ENCODE data around the gene ABHD2. TPM values are rescaled to one million over a fixed set of nuclear protein-coding genes. Genes with fewer than 3 reads are reported as not detected.

Gene ABHD2
- total RNA-seq, 2 experiments from 2014 or later: 16.1 to 22.8 TPM

- intact Hi-C loops (cut with micrococcal nuclease; ENCODE audit: unreplicated experiment): no loop called here
- no TSS peak for BruUV-seq (replicated peaks)
- no peaks in the 10 kb centered on the region for H3K4me1 ChIP-seq (ENCODE audit: insufficient read depth, low read length, poor library complexity, severe bottlenecking)
- no peaks in the 10 kb centered on the region for H4K20me1 ChIP-seq (ENCODE audit: insufficient read depth, low read length)
- DNase-seq (ENCODE audit: low spot score): no peak
- no peak for TF ChIP-seq CTCF (conservative IDR thresholded peaks at IDR 0.05; ENCODE audit: low read length)
- TF ChIP-seq EZH2phosphoT487 (IDR thresholded peaks at IDR 0.05; ENCODE audit: borderline replicate concordance, low read depth, low read length): no peak
- no peaks in the 10 kb centered on the region for H3K9me3 ChIP-seq (ENCODE audit: low read length)
- no peak overlapping the region for H2AFZ ChIP-seq (ENCODE audit: low read length)
- peaks cover 8% of the 10 kb centered on the region; the same call in 1 of the 2 replicates for H3K36me3 ChIP-seq (ENCODE audit: insufficient read depth, low read length)
- H3K4me3 ChIP-seq (ENCODE audit: low read depth, low read length, poor library complexity, severe bottlenecking): no peak overlapping the region
- H3K9me2 ChIP-seq (ENCODE audit: insufficient read depth, low read length): no peaks in the 10 kb centered on the region
- no peak overlapping the region for H3K27ac ChIP-seq (ENCODE audit: low read depth, low read length, poor library complexity, severe bottlenecking)
- ChIA-PET CTCF (ENCODE audit: unreplicated experiment) (interaction anchor here (1.3 kb wide), 1 partner anchor 38 kb away, joined by 5 read pairs; no protein-coding TSS in a partner anchor), POLR2A (interaction anchor here (0.7 to 1.4 kb wide), 5 partner anchors 9 to 54 kb away, joined by 3 to 5 read pairs (median 3); no protein-coding TSS in a partner anchor)
- no peaks in the 10 kb centered on the region for H3K79me2 ChIP-seq (ENCODE audit: insufficient read depth, low read depth, low read length)
- H3K4me2 ChIP-seq (ENCODE audit: low read length): no peak overlapping the region
These were observed 62.0 kb downstream of the ABHD2 start for GRCh38 chr15:89150287-89150686.

GRCh38 chr15:89150762-89151664, 62.8 kb downstream of the ABHD2 start:
- Histone ChIP-seq H4K20me1 (ENCODE audit: insufficient read depth, low read length) (no peaks in the 10 kb centered on the region), H3K4me1 (ENCODE audit: insufficient read depth, low read length, poor library complexity, severe bottlenecking) (no peaks in the 10 kb centered on the region), H3K79me2 (ENCODE audit: insufficient read depth, low read depth, low read length) (no peaks in the 10 kb centered on the region), H3K4me3 (ENCODE audit: low read depth, low read length, poor library complexity, severe bottlenecking) (no peak overlapping the region), H3K36me3 (ENCODE audit: insufficient read depth, low read length) (peaks cover 13% of the 10 kb centered on the region; the same call in 1 of the 2 replicates), H3K9me2 (ENCODE audit: insufficient read depth, low read length) (no peaks in the 10 kb centered on the region), H3K9me3 (ENCODE audit: low read length) (no peaks in the 10 kb centered on the region), H3K4me2 (ENCODE audit: low read length) (no peak overlapping the region), H3K27ac (ENCODE audit: low read depth, low read length, poor library complexity, severe bottlenecking) (no peak overlapping the region), H2AFZ (ENCODE audit: low read length) (no peak overlapping the region)
- BruUV-seq (replicated peaks): no TSS peak
- POLR2A ChIA-PET: interaction anchor here (0.6 to 1.4 kb wide), 7 partner anchors 8 to 1886 kb away, joined by 3 to 5 read pairs (median 3); no protein-coding TSS in a partner anchor
- no peak for TF ChIP-seq CTCF (conservative IDR thresholded peaks at IDR 0.05; ENCODE audit: low read length)
- no peak for TF ChIP-seq EZH2phosphoT487 (IDR thresholded peaks at IDR 0.05; ENCODE audit: borderline replicate concordance, low read depth, low read length)
- CTCF ChIA-PET (ENCODE audit: unreplicated experiment): interaction anchor here (1.3 kb wide), 1 partner anchor 39 kb away, joined by 5 read pairs; no protein-coding TSS in a partner anchor
- intact Hi-C loops (cut with micrococcal nuclease; ENCODE audit: unreplicated experiment): no loop called here
- DNase-seq (ENCODE audit: low spot score): no peak

- POLR2A ChIA-PET: no interaction called here
- intact Hi-C loops (cut with micrococcal nuclease; ENCODE audit: unreplicated experiment): no loop called here
- H3K9me3 ChIP-seq (ENCODE audit: low read length): no peaks in the 10 kb centered on the region
- no peaks in the 10 kb centered on the region for H3K79me2 ChIP-seq (ENCODE audit: insufficient read depth, low read depth, low read length)
- no peaks in the 10 kb centered on the region for H3K4me1 ChIP-seq (ENCODE audit: insufficient read depth, low read length, poor library complexity, severe bottlenecking)
- H3K27ac ChIP-seq (ENCODE audit: low read depth, low read length, poor library complexity, severe bottlenecking): no peak overlapping the region
- no peak overlapping the region for H2AFZ ChIP-seq (ENCODE audit: low read length)
- no peaks in the 10 kb centered on the region for H3K9me2 ChIP-seq (ENCODE audit: insufficient read depth, low read length)
- H4K20me1 ChIP-seq (ENCODE audit: insufficient read depth, low read length): no peaks in the 10 kb centered on the region; the same call in 1 of the 2 replicates
- H3K4me2 ChIP-seq (ENCODE audit: low read length): no peak overlapping the region
- peaks cover 17% of the 10 kb centered on the region; the same call in 1 of the 2 replicates for H3K36me3 ChIP-seq (ENCODE audit: insufficient read depth, low read length)
- TF ChIP-seq EZH2phosphoT487 (IDR thresholded peaks at IDR 0.05; ENCODE audit: borderline replicate concordance, low read depth, low read length): no peak
- TF ChIP-seq CTCF (conservative IDR thresholded peaks at IDR 0.05; ENCODE audit: low read length): no peak
- H3K4me3 ChIP-seq (ENCODE audit: low read depth, low read length, poor library complexity, severe bottlenecking): no peak overlapping the region
- no TSS peak for BruUV-seq (replicated peaks)
- CTCF ChIA-PET (ENCODE audit: unreplicated experiment): no interaction called here
- no peak for DNase-seq (ENCODE audit: low spot score)
These were observed 66.9 kb downstream of the ABHD2 start for GRCh38 chr15:89155122-89155521.

All from OCI-LY7 (cell line).